BJ (cell line): Measurements from ENCODE around the gene CHSY3. TPM values are rescaled to one million over a fixed set of nuclear protein-coding genes. Genes with fewer than 3 reads are reported as not detected.

Experiments
- CTCF ChIA-PET: fragments of 350-600 bp; formaldehyde crosslinking; extraction: SDS; loops from one replicate; lab custom pipeline; 2021; ENCODE audit warnings: antibody characterized with exemption, inconsistent platforms; lab: Yijun Ruan, JAX
- POLR2A ChIA-PET: fragments of 300-600 bp; sonication (Branson Sonifier 250); formaldehyde crosslinking; extraction: SDS; loops from one replicate; lab custom pipeline; 2021; ENCODE audit warnings: antibody characterized with exemption; lab: Charles Lee
- DNase-seq: peaks from one replicate; pipeline ENCODE4 v3.0.0-alpha.2; 2011; ENCODE audit warnings: low read depth
- H3K27me3 ChIP-seq: 2 replicates; pipeline ENCODE4 v1.6.0; 2011; ENCODE audit warnings: low read length; ENCODE audit not compliant: control insufficient read depth, insufficient read depth
- H3K36me3 ChIP-seq: 2 replicates; pipeline ENCODE4 v1.5.1; 2011; ENCODE audit warnings: low read length; ENCODE audit not compliant: control insufficient read depth, insufficient read depth
- H3K4me3 ChIP-seq: 2 replicates; pipeline ENCODE4 v1.5.1; 2011; ENCODE audit warnings: low read depth, mild to moderate bottlenecking, control low read depth, low read length
- CTCF ChIP-seq: IDR thresholded peaks from 2 replicates; pipeline ENCODE4 v1.5.1; 2011; ENCODE audit warnings: low read depth, mild to moderate bottlenecking, control low read depth, inconsistent platforms, low read length, moderate library complexity; ENCODE audit not compliant: insufficient read depth
- polyA plus RNA-seq: library from polyadenylated mRNA; depleted of rRNA; stranded (reverse); fragments of >200 nt; gene quantifications from 2 replicates; pipeline ENCODE4 v1.2.3, GENCODE V29; 2011

Gene CHSY3
- polyA plus RNA-seq, 1 experiment: 0.91 TPM

GRCh38 chr5:130035388-130035787 lies 131.1 kb downstream of the CHSY3 start:
- DNase-seq: no peak
- POLR2A ChIA-PET: no interaction called here
- no peaks in the 10 kb centered on the region for H3K36me3 ChIP-seq
- TF ChIP-seq CTCF: no peak
- CTCF ChIA-PET: no interaction called here
- H3K27me3 ChIP-seq: no peaks in the 10 kb centered on the region
- no peak overlapping the region for H3K4me3 ChIP-seq

DNA sequence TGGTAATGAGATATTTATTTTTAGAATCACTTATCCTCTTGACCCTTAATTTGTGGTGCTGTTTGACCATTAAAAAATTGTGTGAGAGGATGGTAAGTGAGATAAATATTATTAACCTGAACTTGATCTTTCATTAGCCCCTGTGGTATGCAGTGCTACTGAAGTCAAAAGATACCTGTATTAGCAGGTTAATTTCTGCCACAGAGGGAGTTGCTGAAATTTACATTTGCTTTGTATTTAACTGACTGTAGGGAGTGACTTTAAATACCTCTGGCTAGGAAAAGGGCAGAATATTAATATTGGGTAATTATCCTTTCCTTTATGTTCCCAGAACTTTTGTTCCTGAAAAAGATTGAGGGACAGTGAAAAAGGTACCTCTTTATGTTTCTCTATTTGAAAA lies 133.6 kb downstream of the CHSY3 start:
- POLR2A ChIA-PET: no interaction called here
- no peak for DNase-seq
- H3K27me3 ChIP-seq: no peaks in the 10 kb centered on the region
- H3K36me3 ChIP-seq: no peaks in the 10 kb centered on the region
- H3K4me3 ChIP-seq: no peak overlapping the region
- TF ChIP-seq CTCF: no peak
- CTCF ChIA-PET: no interaction called here

DNA sequence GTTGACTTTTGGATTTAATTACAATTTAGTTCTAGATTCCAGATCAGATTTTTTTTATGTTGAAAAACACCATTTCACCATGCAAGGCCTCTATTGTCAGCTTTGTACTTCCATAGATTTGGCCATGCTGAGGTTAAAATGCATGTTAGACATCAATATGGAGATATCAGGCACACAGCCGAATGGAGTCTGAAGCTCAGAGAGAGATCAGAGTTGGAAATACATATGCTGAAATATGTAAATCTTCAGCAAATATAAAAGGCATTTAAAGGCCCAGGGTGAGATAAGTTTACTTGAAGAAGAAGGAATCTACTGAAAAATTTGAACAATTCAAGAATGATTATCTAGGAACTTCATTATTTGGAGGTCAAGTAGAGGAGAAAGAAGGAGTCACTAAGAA lies 139.6 kb downstream of the CHSY3 start:
- ChIA-PET POLR2A (no interaction called here), CTCF (no interaction called here)
- DNase-seq: no peak
- Histone ChIP-seq H3K4me3 (no peak overlapping the region), H3K27me3 (no peaks in the 10 kb centered on the region), H3K36me3 (no peaks in the 10 kb centered on the region)
- TF ChIP-seq CTCF: no peak

DNA sequence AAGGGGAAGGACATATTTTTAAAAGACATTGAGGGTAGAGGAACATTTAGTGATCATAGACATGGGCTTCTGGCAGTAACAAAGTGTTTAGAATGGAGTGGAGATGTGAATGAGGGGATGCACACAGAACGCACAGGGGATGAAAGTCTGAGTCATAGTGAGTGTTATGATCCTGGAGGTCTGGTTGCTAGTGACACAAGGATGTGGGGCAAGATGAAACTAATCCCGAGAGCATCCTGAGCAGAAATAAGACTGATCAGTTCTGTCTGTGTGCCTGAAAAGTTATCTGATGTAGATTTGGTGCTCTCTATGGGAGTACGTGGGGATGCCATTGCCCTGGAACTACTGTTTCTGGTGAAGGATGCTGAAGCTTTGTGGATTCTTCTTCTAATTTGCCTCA lies 141.1 kb downstream of the CHSY3 start:
- no peaks in the 10 kb centered on the region for H3K36me3 ChIP-seq
- CTCF ChIA-PET: no interaction called here
- DNase-seq: no peak
- POLR2A ChIA-PET: no interaction called here
- no peak overlapping the region for H3K4me3 ChIP-seq
- H3K27me3 ChIP-seq: no peaks in the 10 kb centered on the region
- no peak for TF ChIP-seq CTCF

- ChIA-PET POLR2A (no interaction called here), CTCF (interaction anchor here (0.9 kb wide), 1 partner anchor 28 kb away, joined by 3 read pairs; no protein-coding TSS in a partner anchor)
- Histone ChIP-seq H3K4me3 (no peak overlapping the region), H3K27me3 (no peaks in the 10 kb centered on the region), H3K36me3 (no peaks in the 10 kb centered on the region)
- no peak for TF ChIP-seq CTCF
- DNase-seq: no peak
These were observed 146.3 kb downstream of the CHSY3 start for GRCh38 chr5:130050585-130050984.
